Measurements from ENCODE around the gene MVB12B.
"Not testable (repeated sequence)": the region's sequence is repeated elsewhere in the genome, so short reads cannot be mapped to it uniquely, and the experiment has no call there.

Gene MVB12B, protein sequence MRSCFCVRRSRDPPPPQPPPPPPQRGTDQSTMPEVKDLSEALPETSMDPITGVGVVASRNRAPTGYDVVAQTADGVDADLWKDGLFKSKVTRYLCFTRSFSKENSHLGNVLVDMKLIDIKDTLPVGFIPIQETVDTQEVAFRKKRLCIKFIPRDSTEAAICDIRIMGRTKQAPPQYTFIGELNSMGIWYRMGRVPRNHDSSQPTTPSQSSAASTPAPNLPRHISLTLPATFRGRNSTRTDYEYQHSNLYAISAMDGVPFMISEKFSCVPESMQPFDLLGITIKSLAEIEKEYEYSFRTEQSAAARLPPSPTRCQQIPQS

DNA sequence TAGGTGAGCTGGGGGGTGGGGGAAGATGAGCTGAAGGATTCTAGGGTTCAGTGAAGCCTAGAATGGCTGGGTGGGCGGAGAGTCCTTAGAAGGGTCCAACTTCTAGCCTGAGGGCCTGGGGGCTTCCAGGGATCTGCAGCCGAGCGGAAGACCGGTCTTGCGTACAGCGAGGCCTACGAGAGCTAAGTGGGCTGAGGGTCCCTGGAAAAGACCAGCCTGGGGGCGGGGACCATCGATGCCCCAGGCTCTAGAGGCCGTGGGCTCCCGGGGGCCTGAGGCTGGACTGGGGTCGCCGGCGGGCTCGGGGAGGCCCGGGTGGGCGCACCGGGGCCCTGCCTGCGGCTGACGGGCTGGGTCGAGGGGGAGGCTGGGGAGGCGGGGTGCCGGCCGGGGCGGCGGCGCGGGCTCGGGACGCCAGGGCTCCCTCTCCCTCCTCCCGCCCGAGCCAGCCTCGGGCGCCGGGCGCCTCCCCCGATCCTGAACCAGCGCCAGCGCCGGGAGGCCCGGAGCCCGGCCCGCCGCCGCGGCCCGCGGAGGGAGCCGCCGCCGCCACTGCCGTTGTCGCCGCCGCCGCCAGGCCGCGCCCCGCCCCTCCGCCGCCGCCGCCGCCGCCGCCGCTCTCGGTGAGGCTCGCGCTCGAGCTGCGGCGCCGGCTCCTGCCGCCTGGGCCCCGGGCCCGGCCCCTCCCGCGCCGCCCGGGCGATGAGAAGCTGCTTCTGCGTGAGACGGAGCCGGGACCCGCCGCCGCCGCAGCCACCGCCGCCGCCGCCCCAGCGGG is at the start of gene MVB12B:
MVB12B (plus strand) TSS at position 602 of the 778 bp plus-strand sequence; CDS start at position 703, 101 bp downstream.
- Histone ChIP-seq H3K36me3 (ENCODE audit: insufficient read depth, low read length) (no peaks in the 10 kb centered on the region), H2AFZ (ENCODE audit: low read length, unreplicated experiment) (peak within 1 kb of the TSS; percentile 91), H3K4me3 (ENCODE audit: low read depth, low read length) (peak within 1 kb of the TSS; percentile 84), H3K27me3 (ENCODE audit: insufficient read depth, low read length) (no peaks in the 10 kb centered on the region; the same call in 1 of the 2 replicates), H3K4me1 (ENCODE audit: control insufficient read depth, insufficient read depth, low read length, unreplicated experiment) (peaks cover 6% of the 10 kb centered on the region), H3K27ac (ENCODE audit: low read depth, low read length) (no peak within 1 kb of the TSS), H3K79me2 (ENCODE audit: control insufficient read depth, insufficient read depth, low read length, unreplicated experiment) (no peaks in the 10 kb centered on the region)

- H3K36me3 ChIP-seq (ENCODE audit: insufficient read depth, low read length), result no peaks in the 10 kb centered on the region
- H2AFZ ChIP-seq (ENCODE audit: low read length, unreplicated experiment), result no peak overlapping the region
- no peaks in the 10 kb centered on the region for H3K4me1 ChIP-seq (ENCODE audit: control insufficient read depth, insufficient read depth, low read length, unreplicated experiment)
- H3K27me3 ChIP-seq (ENCODE audit: insufficient read depth, low read length), result peaks cover 32% of the 10 kb centered on the region
- no peak overlapping the region for H3K4me3 ChIP-seq (ENCODE audit: low read depth, low read length)
- no peak overlapping the region for H3K27ac ChIP-seq (ENCODE audit: low read depth, low read length)
- no peaks in the 10 kb centered on the region for H3K79me2 ChIP-seq (ENCODE audit: control insufficient read depth, insufficient read depth, low read length, unreplicated experiment)
Measured at GRCh38 chr9:126283799-126284465, 42.7 kb upstream of the MVB12B start.

DNA sequence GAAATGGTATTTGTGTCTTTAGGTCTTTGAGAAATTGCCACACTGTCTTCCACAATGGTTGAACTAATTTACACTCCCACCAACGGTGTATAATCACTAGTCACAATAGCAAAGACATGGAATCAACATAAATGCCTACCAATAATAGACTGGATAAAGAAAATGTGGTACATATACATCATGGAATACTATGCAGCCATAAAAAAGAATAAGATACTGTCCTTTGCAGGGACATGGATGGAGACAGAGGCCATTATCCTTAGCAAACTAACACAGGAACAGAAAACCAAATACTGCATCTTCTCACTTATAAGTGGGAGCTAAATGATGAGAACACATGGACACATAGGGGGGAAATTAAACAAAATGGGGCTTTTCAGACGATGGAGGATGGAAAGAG is 41.0 kb upstream of the MVB12B start:
- not testable (repeated sequence) for H3K36me3 ChIP-seq (ENCODE audit: insufficient read depth, low read length); H3K4me1 ChIP-seq (ENCODE audit: control insufficient read depth, insufficient read depth, low read length, unreplicated experiment); H3K79me2 ChIP-seq (ENCODE audit: control insufficient read depth, insufficient read depth, low read length, unreplicated experiment); H2AFZ ChIP-seq (ENCODE audit: low read length, unreplicated experiment); H3K27ac ChIP-seq (ENCODE audit: low read depth, low read length); H3K4me3 ChIP-seq (ENCODE audit: low read depth, low read length)
- peaks cover 15% of the 10 kb centered on the region for H3K27me3 ChIP-seq (ENCODE audit: insufficient read depth, low read length)

- H3K4me3 ChIP-seq (ENCODE audit: low read depth, low read length), result no peak overlapping the region
- H2AFZ ChIP-seq (ENCODE audit: low read length, unreplicated experiment), result no peak overlapping the region
- H3K79me2 ChIP-seq (ENCODE audit: control insufficient read depth, insufficient read depth, low read length, unreplicated experiment), result no peaks in the 10 kb centered on the region
- H3K27ac ChIP-seq (ENCODE audit: low read depth, low read length), result no peak overlapping the region
- H3K4me1 ChIP-seq (ENCODE audit: control insufficient read depth, insufficient read depth, low read length, unreplicated experiment), result no peaks in the 10 kb centered on the region
- H3K36me3 ChIP-seq (ENCODE audit: insufficient read depth, low read length), result no peaks in the 10 kb centered on the region
- peaks cover 10% of the 10 kb centered on the region for H3K27me3 ChIP-seq (ENCODE audit: insufficient read depth, low read length)
Measured at GRCh38 chr9:126287166-126287866, 39.3 kb upstream of the MVB12B start.

- Histone ChIP-seq H2AFZ (ENCODE audit: low read length, unreplicated experiment) (no peak overlapping the region), H3K36me3 (ENCODE audit: insufficient read depth, low read length) (no peaks in the 10 kb centered on the region), H3K27me3 (ENCODE audit: insufficient read depth, low read length) (peaks cover 10% of the 10 kb centered on the region), H3K79me2 (ENCODE audit: control insufficient read depth, insufficient read depth, low read length, unreplicated experiment) (no peaks in the 10 kb centered on the region), H3K27ac (ENCODE audit: low read depth, low read length) (no peak overlapping the region), H3K4me3 (ENCODE audit: low read depth, low read length) (no peak overlapping the region), H3K4me1 (ENCODE audit: control insufficient read depth, insufficient read depth, low read length, unreplicated experiment) (no peaks in the 10 kb centered on the region)
Measured at GRCh38 chr9:126290871-126291270, 35.8 kb upstream of the MVB12B start.

DNA sequence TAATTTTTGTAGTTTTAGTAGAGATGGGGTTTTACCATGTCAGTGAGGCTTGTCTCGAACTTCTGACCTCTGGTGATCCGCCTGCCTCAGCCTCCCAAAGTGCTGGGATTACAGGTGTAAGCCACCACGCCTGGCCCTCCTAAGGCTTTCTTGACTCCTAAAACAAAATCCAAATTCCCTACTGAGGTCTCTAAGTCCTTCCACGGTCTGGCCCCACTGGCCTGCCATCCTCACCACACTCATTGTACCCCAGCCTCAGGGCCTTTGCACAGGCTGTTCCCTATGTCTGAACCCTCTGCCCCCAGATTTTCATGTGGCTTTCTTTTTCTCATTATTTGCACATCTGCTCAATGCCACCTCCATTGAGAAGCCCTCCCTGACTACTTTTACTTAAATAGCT is 34.7 kb upstream of the MVB12B start:
- Histone ChIP-seq H3K79me2 (ENCODE audit: control insufficient read depth, insufficient read depth, low read length, unreplicated experiment) (no peaks in the 10 kb centered on the region), H3K4me1 (ENCODE audit: control insufficient read depth, insufficient read depth, low read length, unreplicated experiment) (no peaks in the 10 kb centered on the region), H3K27ac (ENCODE audit: low read depth, low read length) (no peak overlapping the region), H3K27me3 (ENCODE audit: insufficient read depth, low read length) (peaks cover 8% of the 10 kb centered on the region), H3K36me3 (ENCODE audit: insufficient read depth, low read length) (no peaks in the 10 kb centered on the region), H2AFZ (ENCODE audit: low read length, unreplicated experiment) (no peak overlapping the region), H3K4me3 (ENCODE audit: low read depth, low read length) (no peak overlapping the region)

GRCh38 chr9:126292736-126293521 is 33.7 kb upstream of the MVB12B start:
- no peaks in the 10 kb centered on the region for H3K4me1 ChIP-seq (ENCODE audit: control insufficient read depth, insufficient read depth, low read length, unreplicated experiment)
- no peak overlapping the region for H3K4me3 ChIP-seq (ENCODE audit: low read depth, low read length)
- no peak overlapping the region for H3K27ac ChIP-seq (ENCODE audit: low read depth, low read length)

GRCh38 chr9:126293522-126293889 is 33.1 kb upstream of the MVB12B start:
- no peaks in the 10 kb centered on the region for H3K36me3 ChIP-seq (ENCODE audit: insufficient read depth, low read length)
- H3K27me3 ChIP-seq (ENCODE audit: insufficient read depth, low read length), result peaks cover 11% of the 10 kb centered on the region
- no peak overlapping the region for H2AFZ ChIP-seq (ENCODE audit: low read length, unreplicated experiment)
- H3K4me3 ChIP-seq (ENCODE audit: low read depth, low read length), result no peak overlapping the region
- H3K27ac ChIP-seq (ENCODE audit: low read depth, low read length), result no peak overlapping the region
- H3K4me1 ChIP-seq (ENCODE audit: control insufficient read depth, insufficient read depth, low read length, unreplicated experiment), result no peaks in the 10 kb centered on the region
- H3K79me2 ChIP-seq (ENCODE audit: control insufficient read depth, insufficient read depth, low read length, unreplicated experiment), result no peaks in the 10 kb centered on the region

More at GRCh38 chr9:126292736-126293521, 33.7 kb upstream of the MVB12B start:
- H2AFZ ChIP-seq (ENCODE audit: low read length, unreplicated experiment), result no peak overlapping the region
- no peaks in the 10 kb centered on the region for H3K36me3 ChIP-seq (ENCODE audit: insufficient read depth, low read length)
- no peaks in the 10 kb centered on the region for H3K79me2 ChIP-seq (ENCODE audit: control insufficient read depth, insufficient read depth, low read length, unreplicated experiment)
- H3K27me3 ChIP-seq (ENCODE audit: insufficient read depth, low read length), result peaks cover 7% of the 10 kb centered on the region

- no peaks in the 10 kb centered on the region for H3K4me1 ChIP-seq (ENCODE audit: control insufficient read depth, insufficient read depth, low read length, unreplicated experiment)
- H3K79me2 ChIP-seq (ENCODE audit: control insufficient read depth, insufficient read depth, low read length, unreplicated experiment), result no peaks in the 10 kb centered on the region
- H3K36me3 ChIP-seq (ENCODE audit: insufficient read depth, low read length), result no peaks in the 10 kb centered on the region
- H3K4me3 ChIP-seq (ENCODE audit: low read depth, low read length), result no peak overlapping the region
- H2AFZ ChIP-seq (ENCODE audit: low read length, unreplicated experiment), result no peak overlapping the region
- peaks cover 16% of the 10 kb centered on the region for H3K27me3 ChIP-seq (ENCODE audit: insufficient read depth, low read length)
- no peak overlapping the region for H3K27ac ChIP-seq (ENCODE audit: low read depth, low read length)
Measured at GRCh38 chr9:126294331-126295081, 32.1 kb upstream of the MVB12B start.

Data from ACC112 (cell line).